HEK293 (cell line): ENCODE measurements around the gene ESR2.

Experiments used
- CTCF ChIP-seq: fragments of 450-650 bp; formaldehyde crosslinking; IDR thresholded peaks from 2 replicates; pipeline ENCODE4 v1.5.1; 2016; ENCODE audit warnings: missing biosample characterization, missing genetic modification characterization
- KLF16 ChIP-seq: fragments of 450-650 bp; formaldehyde crosslinking; IDR thresholded peaks from 2 replicates; pipeline ENCODE4 v1.5.1; 2017; ENCODE audit warnings: missing biosample characterization, missing genetic modification characterization
- REST ChIP-seq: fragments of 450-650 bp; formaldehyde crosslinking; IDR thresholded peaks from 2 replicates; pipeline ENCODE4 v1.5.1; 2016; ENCODE audit warnings: missing biosample characterization, missing genetic modification characterization
- ZBTB11 ChIP-seq: fragments of 450-650 bp; formaldehyde crosslinking; conservative IDR thresholded peaks from 2 replicates; pipeline ENCODE4 v1.5.1; 2016; ENCODE audit warnings: low read depth, missing biosample characterization, missing genetic modification characterization
- ZBTB21 ChIP-seq: fragments of 450-650 bp; formaldehyde crosslinking; IDR thresholded peaks from 2 replicates; pipeline ENCODE4 v1.5.1; 2017; ENCODE audit warnings: missing biosample characterization, missing genetic modification characterization
- ZFP37 ChIP-seq: fragments of 450-650 bp; formaldehyde crosslinking; IDR thresholded peaks from 2 replicates; pipeline ENCODE4 v1.5.1; 2016; ENCODE audit warnings: missing biosample characterization, missing genetic modification characterization
- ZNF292 ChIP-seq: fragments of 450-650 bp; formaldehyde crosslinking; IDR thresholded peaks from 2 replicates; pipeline ENCODE4 v1.5.1; 2016; ENCODE audit warnings: low read depth, missing biosample characterization, missing genetic modification characterization, borderline replicate concordance
- ZNF792 ChIP-seq: fragments of 450-650 bp; formaldehyde crosslinking; IDR thresholded peaks from 2 replicates; pipeline ENCODE4 v1.5.1; 2016; ENCODE audit warnings: missing biosample characterization, missing genetic modification characterization
- ZNF830 ChIP-seq: fragments of 450-650 bp; IDR thresholded peaks from 2 replicates; pipeline ENCODE4 v1.5.0; 2018; ENCODE audit warnings: missing biosample characterization, missing genetic modification characterization, low read depth, mild to moderate bottlenecking, moderate library complexity

GRCh38 chr14:64195199-64195598, 99.0 kb downstream of the ESR2 start:
- TF ChIP-seq KLF16 (tag by site-specific recombination) (no peak), ZFP37 (tag by site-specific recombination) (no peak), ZBTB21 (tag by site-specific recombination) (no peak), CTCF (no peak), ZBTB11 (no peak), ZNF830 (tag by site-specific recombination) (no peak), ZNF792 (no peak), ZNF292 (tag by site-specific recombination) (no peak), REST (tag by site-specific recombination) (no peak)
